Neural cell (in vitro differentiated cells): ENCODE measurements around the gene KCNT1. TPM values are rescaled to one million over a fixed set of nuclear protein-coding genes. Genes with fewer than 3 reads are reported as not detected.

Source experiments
- H2AFZ ChIP-seq: fragments of 200-600, 300-800 bp; sonication (generic), shearing (Covaris generic); 2 replicates; pipeline ENCODE4 v1.6.0; 2014; ENCODE audit warnings: low read depth, mild to moderate bottlenecking, antibody characterized with exemption, low read length, moderate library complexity
- H3F3A ChIP-seq: fragments of 200-600 bp; shearing (Covaris generic); 2 replicates; pipeline ENCODE4 v1.6.1; 2016; ENCODE audit warnings: mild to moderate bottlenecking, moderate library complexity, mixed read lengths, antibody characterized with exemption, low read length; ENCODE audit not compliant: insufficient read depth, poor library complexity, severe bottlenecking
- H3K27ac ChIP-seq: fragments of 200-600, 300-800 bp; sonication (generic), shearing (Covaris generic); 2 replicates; pipeline ENCODE4 v1.5.1; 2014; ENCODE audit warnings: mild to moderate bottlenecking, low read length, moderate library complexity
- H3K27me3 ChIP-seq: fragments of 300-800, 200-600 bp; sonication (generic), shearing (Covaris generic); 2 replicates; pipeline ENCODE4 v1.6.0; 2014; ENCODE audit warnings: mild to moderate bottlenecking, low read depth, low read length, moderate library complexity; ENCODE audit not compliant: insufficient read depth
- H3K36me3 ChIP-seq: fragments of 300-800, 200-600 bp; sonication (generic), shearing (Covaris generic); 2 replicates; pipeline ENCODE4 v1.5.1; 2014; ENCODE audit warnings: mild to moderate bottlenecking, antibody characterized with exemption, low read length, moderate library complexity; ENCODE audit not compliant: insufficient read depth
- H3K4me2 ChIP-seq: fragments of 300-800, 200-600 bp; sonication (generic), shearing (Covaris generic); 2 replicates; pipeline ENCODE4 v1.6.0; 2014; ENCODE audit warnings: mild to moderate bottlenecking, low read length
- H3K4me3 ChIP-seq: fragments of 300-800, 200-600 bp; sonication (generic), shearing (Covaris generic); 2 replicates; pipeline ENCODE4 v1.5.1; 2014; ENCODE audit warnings: mild to moderate bottlenecking, low read length, moderate library complexity
- H3K79me2 ChIP-seq: fragments of 200-600 bp; shearing (Covaris generic); replicated peaks from 2 replicates; pipeline ENCODE4 v1.6.0; 2014; ENCODE audit warnings: mild to moderate bottlenecking, low read length, moderate library complexity; ENCODE audit not compliant: insufficient read depth
- H3K9ac ChIP-seq: fragments of 300-800, 200-600 bp; sonication (generic), shearing (Covaris generic); 2 replicates; pipeline ENCODE4 v1.6.1; 2016; ENCODE audit warnings: mild to moderate bottlenecking, low read length, mixed read lengths
- H3K9me2 ChIP-seq: fragments of 200-600 bp; shearing (Covaris generic); 2 replicates; pipeline ENCODE4 v1.6.1; 2016; ENCODE audit warnings: mild to moderate bottlenecking, low read length, mixed read lengths; ENCODE audit not compliant: insufficient read depth
- H3K9me3 ChIP-seq: fragments of 200-600, 300-800 bp; sonication (generic), shearing (Covaris generic); 2 replicates; pipeline ENCODE4 v1.6.1; 2016; ENCODE audit warnings: mild to moderate bottlenecking, mixed run types, low read length, moderate library complexity, mixed read lengths
- H4K20me1 ChIP-seq: fragments of 200-600 bp; shearing (Covaris generic); 2 replicates; pipeline ENCODE4 v1.6.1; 2016; ENCODE audit warnings: mild to moderate bottlenecking, mixed run types; ENCODE audit not compliant: insufficient read depth
- CTCF ChIP-seq: fragments of 450-650 bp; IDR thresholded peaks from 2 replicates; pipeline ENCODE4 v1.5.1; 2014; ENCODE audit warnings: antibody characterized with exemption, mild to moderate bottlenecking, moderate library complexity; ENCODE audit not compliant: poor library complexity, severe bottlenecking
- EP300 ChIP-seq: fragments of 450-650 bp; conservative IDR thresholded peaks from 2 replicates; pipeline ENCODE4 v1.6.1; 2014; ENCODE audit warnings: antibody characterized with exemption, mild to moderate bottlenecking, moderate library complexity; ENCODE audit not compliant: poor library complexity, severe bottlenecking
- EZH2 ChIP-seq: fragments of 200-600, 300-800 bp; shearing (Covaris generic), sonication (generic); IDR thresholded peaks from 2 replicates; pipeline ENCODE4 v1.6.1; 2014; ENCODE audit warnings: antibody characterized with exemption, low read length, borderline replicate concordance, mild to moderate bottlenecking; ENCODE audit not compliant: insufficient read depth, poor library complexity, severe bottlenecking
- MXI1 ChIP-seq: fragments of 450-650 bp; conservative IDR thresholded peaks from 2 replicates; pipeline ENCODE4 v1.6.1; 2014; ENCODE audit warnings: antibody characterized with exemption, mild to moderate bottlenecking; ENCODE audit not compliant: poor library complexity, severe bottlenecking
- POLR2AphosphoS5 ChIP-seq: IDR thresholded peaks from 2 replicates; pipeline ENCODE4 v1.6.1; 2012
- RAD21 ChIP-seq: fragments of 450-650 bp; conservative IDR thresholded peaks from 2 replicates; pipeline ENCODE4 v1.6.1; 2014; ENCODE audit warnings: antibody characterized with exemption, mild to moderate bottlenecking, moderate library complexity
- REST ChIP-seq: IDR thresholded peaks from 2 replicates; pipeline ENCODE4 v1.6.1; 2012; ENCODE audit warnings: borderline replicate concordance
- SMC3 ChIP-seq: fragments of 450-650 bp; conservative IDR thresholded peaks from 2 replicates; pipeline ENCODE4 v1.6.1; 2014; ENCODE audit warnings: antibody characterized with exemption, mild to moderate bottlenecking, moderate library complexity; ENCODE audit not compliant: poor library complexity
- TAF1 ChIP-seq: IDR thresholded peaks from 2 replicates; pipeline ENCODE4 v1.6.1; 2012; ENCODE audit warnings: low read depth
- polyA plus RNA-seq: library from polyadenylated mRNA; depleted of rRNA; stranded (reverse); fragments of >200 nt; gene quantifications from 2 replicates; pipeline ENCODE4 v1.2.3, GENCODE V29; 2014

Gene KCNT1
- polyA plus RNA-seq, 1 donor from 2014 or later, result 0.67 TPM

- H3K27ac ChIP-seq, result no peak overlapping the region
- H2AFZ ChIP-seq, result no peak overlapping the region
- TF ChIP-seq RAD21, result no peak
- TF ChIP-seq REST, result no peak
- no peak for TF ChIP-seq EZH2
- TF ChIP-seq TAF1, result no peak
- TF ChIP-seq CTCF, result no peak
- TF ChIP-seq MXI1, result no peak
- no peak for TF ChIP-seq SMC3
- no peak for TF ChIP-seq POLR2AphosphoS5
- no peak for TF ChIP-seq EP300
- no peaks in the 10 kb centered on the region for H3K9me3 ChIP-seq
- H4K20me1 ChIP-seq, result no peaks in the 10 kb centered on the region
- H3K27me3 ChIP-seq, result no peaks in the 10 kb centered on the region
- no peak overlapping the region for H3K4me2 ChIP-seq
- no peaks in the 10 kb centered on the region for H3K79me2 ChIP-seq
- no peaks in the 10 kb centered on the region for H3K36me3 ChIP-seq
- no peaks in the 10 kb centered on the region for H3K9me2 ChIP-seq
- no peak overlapping the region for H3K9ac ChIP-seq
- no peaks in the 10 kb centered on the region for H3F3A ChIP-seq
- no peak overlapping the region for H3K4me3 ChIP-seq
Observed at GRCh38 chr9:135764731-135765130, 62.7 kb downstream of the KCNT1 start.

- H3K9me3 ChIP-seq, result no peaks in the 10 kb centered on the region
- no peak overlapping the region for H2AFZ ChIP-seq
Observed at GRCh38 chr9:135765416-135765815, 63.4 kb downstream of the KCNT1 start.

More at GRCh38 chr9:135765416-135765815, 63.4 kb downstream of the KCNT1 start:
- no peaks in the 10 kb centered on the region for H3F3A ChIP-seq
- no peak overlapping the region for H3K4me3 ChIP-seq
- no peaks in the 10 kb centered on the region for H4K20me1 ChIP-seq
- H3K79me2 ChIP-seq, result no peaks in the 10 kb centered on the region
- H3K36me3 ChIP-seq, result no peaks in the 10 kb centered on the region
- no peaks in the 10 kb centered on the region for H3K9me2 ChIP-seq
- H3K27me3 ChIP-seq, result no peaks in the 10 kb centered on the region
- no peak overlapping the region for H3K9ac ChIP-seq
- no peak overlapping the region for H3K27ac ChIP-seq
- TF ChIP-seq POLR2AphosphoS5 (no peak), CTCF (no peak), TAF1 (no peak), EP300 (no peak), REST (no peak), SMC3 (no peak), EZH2 (no peak), MXI1 (no peak), RAD21 (no peak)
- no peak overlapping the region for H3K4me2 ChIP-seq
